Neural progenitor cell (in vitro differentiated cells): ENCODE results near the gene ENPP6. TPM values are rescaled to one million over a fixed set of nuclear protein-coding genes. Genes with fewer than 3 reads are reported as not detected.
"Not testable (repeated sequence)": the region's sequence is repeated elsewhere in the genome, so short reads cannot be mapped to it uniquely, and the experiment has no call there.

Experiments used
- DNase-seq: peaks from one replicate; pipeline ENCODE4 v3.0.0-alpha.2; 2016; ENCODE audit warnings: low spot score
- H2AFZ ChIP-seq: fragments of 200-600 bp; sonication (generic); replicated peaks from 2 replicates; pipeline ENCODE4 v1.6.1; 2016; ENCODE audit warnings: antibody characterized with exemption
- H3F3A ChIP-seq: fragments of 200-600 bp; sonication (generic); 2 replicates; pipeline ENCODE4 v1.6.1; 2016; ENCODE audit warnings: antibody characterized with exemption, low read depth
- H3K27ac ChIP-seq: fragments of 200-600 bp; sonication (generic); 2 replicates; pipeline ENCODE4 v1.5.1; 2016; ENCODE audit warnings: mild to moderate bottlenecking
- H3K27me3 ChIP-seq: fragments of 200-600 bp; sonication (generic); 2 replicates; pipeline ENCODE4 v1.6.1; 2016; ENCODE audit warnings: mild to moderate bottlenecking, moderate library complexity
- H3K36me3 ChIP-seq: fragments of 200-600 bp; sonication (generic); 2 replicates; pipeline ENCODE4 v1.5.1; 2016
- H3K4me1 ChIP-seq: fragments of 200-600 bp; sonication (generic); 2 replicates; pipeline ENCODE4 v1.6.1; 2016; ENCODE audit warnings: mixed run types
- H3K4me2 ChIP-seq: fragments of 200-600 bp; sonication (generic); 2 replicates; pipeline ENCODE4 v1.6.1; 2016
- H3K4me3 ChIP-seq: fragments of 200-600 bp; sonication (generic); 2 replicates; pipeline ENCODE4 v1.5.1; 2016
- H3K79me2 ChIP-seq: fragments of 200-600 bp; sonication (generic); 2 replicates; pipeline ENCODE4 v1.6.1; 2016; ENCODE audit warnings: low read depth
- H3K9ac ChIP-seq: fragments of 200-600 bp; sonication (generic); 2 replicates; pipeline ENCODE4 v1.6.1; 2016
- H3K9me3 ChIP-seq: fragments of 200-600 bp; sonication (generic); 2 replicates; pipeline ENCODE4 v1.5.1; 2016; ENCODE audit warnings: low read depth
- H4K20me1 ChIP-seq: fragments of 200-600 bp; sonication (generic); 2 replicates; pipeline ENCODE4 v1.6.1; 2016; ENCODE audit warnings: low read depth
- H3K27ac Mint-ChIP-seq: 3 replicates; pipeline ENCODE4 v1.8.0; 2021; ENCODE audit warnings: mixed read lengths
- H3K27me3 Mint-ChIP-seq: 2 replicates; pipeline ENCODE4 v1.8.0; 2022; ENCODE audit warnings: low read depth, mild to moderate bottlenecking, inconsistent platforms, moderate library complexity, mixed read lengths; ENCODE audit not compliant: insufficient read depth
- H3K36me3 Mint-ChIP-seq: 3 replicates; pipeline ENCODE4 v1.8.0; 2021; ENCODE audit warnings: mixed read lengths
- H3K4me1 Mint-ChIP-seq: 3 replicates; pipeline ENCODE4 v1.8.0; 2021; ENCODE audit warnings: mixed read lengths
- H3K4me3 Mint-ChIP-seq: 3 replicates; pipeline ENCODE4 v1.8.0; 2021; ENCODE audit warnings: mild to moderate bottlenecking, moderate library complexity, mixed read lengths
- H3K9me3 Mint-ChIP-seq: 3 replicates; pipeline ENCODE4 v1.8.0; 2020; ENCODE audit warnings: mixed read lengths
- EZH2 ChIP-seq: fragments of 200-600 bp; sonication (generic); IDR thresholded peaks from 2 replicates; pipeline ENCODE4 v1.6.1; 2017; ENCODE audit warnings: antibody characterized with exemption, mild to moderate bottlenecking, moderate library complexity
- EZH2phosphoT487 ChIP-seq: fragments of 200-600 bp; sonication (generic); IDR thresholded peaks from 2 replicates; pipeline ENCODE4 v1.6.1; 2017; ENCODE audit warnings: antibody characterized with exemption
- total RNA-seq: library from RNA; depleted of rRNA; stranded (reverse); fragments of >200 nt; gene quantifications from 2 replicates; pipeline ENCODE4 v1.2.3, GENCODE V29; 2015; ENCODE audit warnings: low replicate concordance
- TF ChIP-seq, protein P1 (sequence below): fragments of 200-600 bp; sonication (generic); IDR thresholded peaks from 2 replicates; pipeline ENCODE4 v1.5.1; 2017; ENCODE audit warnings: antibody characterized with exemption, mild to moderate bottlenecking

Gene ENPP6
- total RNA-seq, 1 donor from 2014 or later, result not detected

GRCh38 chr4:184053434-184053833 is 164.2 kb downstream of the ENPP6 start:
- Histone ChIP-seq H3K27ac (no peak overlapping the region), H3K79me2 (no peaks in the 10 kb centered on the region), H3K36me3 (no peaks in the 10 kb centered on the region), H2AFZ (no peak overlapping the region), H3K4me1 (peaks cover 7% of the 10 kb centered on the region), H3F3A (no peaks in the 10 kb centered on the region), H3K27me3 (no peaks in the 10 kb centered on the region), H3K4me3 (no peak overlapping the region), H3K4me2 (no peak overlapping the region), H4K20me1 (no peaks in the 10 kb centered on the region), H3K9me3 (no peaks in the 10 kb centered on the region), H3K9ac (no peak overlapping the region)
- no peak for DNase-seq
- Mint-ChIP-seq H3K27ac (peak overlapping the region; percentile 27), H3K4me3 (no peak overlapping the region), H3K36me3 (peaks cover 2% of the 10 kb centered on the region), H3K27me3 (peaks cover 4% of the 10 kb centered on the region), H3K4me1 (peaks cover 7% of the 10 kb centered on the region), H3K9me3 (no peaks in the 10 kb centered on the region)
- TF ChIP-seq EZH2phosphoT487 (no peak), EZH2 (no peak)
- TF ChIP-seq, protein P1, sequence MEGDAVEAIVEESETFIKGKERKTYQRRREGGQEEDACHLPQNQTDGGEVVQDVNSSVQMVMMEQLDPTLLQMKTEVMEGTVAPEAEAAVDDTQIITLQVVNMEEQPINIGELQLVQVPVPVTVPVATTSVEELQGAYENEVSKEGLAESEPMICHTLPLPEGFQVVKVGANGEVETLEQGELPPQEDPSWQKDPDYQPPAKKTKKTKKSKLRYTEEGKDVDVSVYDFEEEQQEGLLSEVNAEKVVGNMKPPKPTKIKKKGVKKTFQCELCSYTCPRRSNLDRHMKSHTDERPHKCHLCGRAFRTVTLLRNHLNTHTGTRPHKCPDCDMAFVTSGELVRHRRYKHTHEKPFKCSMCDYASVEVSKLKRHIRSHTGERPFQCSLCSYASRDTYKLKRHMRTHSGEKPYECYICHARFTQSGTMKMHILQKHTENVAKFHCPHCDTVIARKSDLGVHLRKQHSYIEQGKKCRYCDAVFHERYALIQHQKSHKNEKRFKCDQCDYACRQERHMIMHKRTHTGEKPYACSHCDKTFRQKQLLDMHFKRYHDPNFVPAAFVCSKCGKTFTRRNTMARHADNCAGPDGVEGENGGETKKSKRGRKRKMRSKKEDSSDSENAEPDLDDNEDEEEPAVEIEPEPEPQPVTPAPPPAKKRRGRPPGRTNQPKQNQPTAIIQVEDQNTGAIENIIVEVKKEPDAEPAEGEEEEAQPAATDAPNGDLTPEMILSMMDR, result no peak

- Histone ChIP-seq H3K79me2 (no peaks in the 10 kb centered on the region), H4K20me1 (no peaks in the 10 kb centered on the region), H3F3A (no peaks in the 10 kb centered on the region), H3K4me3 (no peak overlapping the region), H3K27me3 (no peaks in the 10 kb centered on the region), H3K36me3 (no peaks in the 10 kb centered on the region), H2AFZ (no peak overlapping the region), H3K9ac (no peak overlapping the region), H3K4me1 (peaks cover 7% of the 10 kb centered on the region), H3K27ac (no peak overlapping the region), H3K4me2 (no peak overlapping the region), H3K9me3 (no peaks in the 10 kb centered on the region)
- TF ChIP-seq, protein P1, result no peak
- no peak for TF ChIP-seq EZH2
- Mint-ChIP-seq H3K4me1 (peaks cover 7% of the 10 kb centered on the region), H3K9me3 (peaks cover 2% of the 10 kb centered on the region), H3K4me3 (no peak overlapping the region), H3K27ac (no peak overlapping the region), H3K36me3 (peaks cover 2% of the 10 kb centered on the region), H3K27me3 (peaks cover 4% of the 10 kb centered on the region)
- no peak for DNase-seq
Measured at GRCh38 chr4:184052616-184053015, 165.1 kb downstream of the ENPP6 start.

DNA sequence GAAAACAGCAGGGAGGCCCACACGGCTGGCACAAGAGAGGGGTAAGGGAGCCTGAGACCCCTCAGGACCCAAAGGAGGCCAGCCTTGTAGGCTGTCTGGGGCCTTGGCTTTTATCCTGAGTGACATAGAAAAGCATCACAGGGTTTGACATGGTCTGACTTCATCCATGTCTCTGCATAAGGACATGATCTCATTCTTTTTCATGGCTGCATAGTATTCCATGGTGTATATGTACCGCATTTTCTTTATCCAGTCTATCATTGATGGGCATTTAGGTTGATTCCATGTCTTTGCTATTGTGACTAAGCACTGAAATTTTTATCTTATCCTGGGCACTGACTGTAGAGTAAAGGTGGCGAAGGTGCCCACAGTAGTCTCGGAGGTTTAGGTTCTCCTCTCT is 166.4 kb downstream of the ENPP6 start:
- not testable (repeated sequence) for H4K20me1 ChIP-seq, H3K4me2 ChIP-seq, H3K36me3 Mint-ChIP-seq, H2AFZ ChIP-seq, H3F3A ChIP-seq, H3K27me3 Mint-ChIP-seq, H3K4me3 Mint-ChIP-seq, DNase-seq, H3K27me3 ChIP-seq, H3K27ac ChIP-seq, H3K27ac Mint-ChIP-seq, H3K4me3 ChIP-seq, H3K79me2 ChIP-seq, H3K4me1 ChIP-seq, H3K36me3 ChIP-seq, H3K4me1 Mint-ChIP-seq, H3K9ac ChIP-seq, H3K9me3 ChIP-seq
- peaks cover 13% of the 10 kb centered on the region for H3K9me3 Mint-ChIP-seq

DNA sequence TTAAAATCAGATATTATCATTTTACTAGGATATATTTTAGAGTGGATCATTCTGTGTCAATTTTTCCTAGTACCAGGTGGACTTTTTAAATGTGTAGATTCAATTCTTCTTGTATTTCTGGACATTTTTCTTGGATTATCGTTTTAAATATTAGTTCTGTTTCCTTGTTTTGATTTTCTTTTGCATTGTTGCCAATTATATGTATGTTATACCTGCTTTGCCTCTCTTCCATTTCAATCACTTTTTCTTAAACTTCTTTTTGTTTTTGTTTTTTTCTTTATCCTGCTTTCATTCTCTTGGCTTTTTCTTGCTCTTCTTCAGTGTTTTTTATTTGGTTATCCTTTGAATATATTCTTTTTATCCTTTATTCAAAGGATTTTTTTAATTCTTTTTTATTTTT is 171.5 kb downstream of the ENPP6 start:
- Histone ChIP-seq H3K4me2 (no peak overlapping the region), H4K20me1 (no peaks in the 10 kb centered on the region), H3K4me1 (no peaks in the 10 kb centered on the region), H3K79me2 (no peaks in the 10 kb centered on the region), H3K9me3 (peaks cover 11% of the 10 kb centered on the region), H3K4me3 (no peak overlapping the region), H3F3A (no peaks in the 10 kb centered on the region), H2AFZ (no peak overlapping the region), H3K27me3 (no peaks in the 10 kb centered on the region), H3K36me3 (peaks cover 6% of the 10 kb centered on the region), H3K9ac (no peak overlapping the region), H3K27ac (no peak overlapping the region)
- H3K9me3 Mint-ChIP-seq, result peaks cover 26% of the 10 kb centered on the region
- H3K27me3 Mint-ChIP-seq, result peaks cover 4% of the 10 kb centered on the region
- TF ChIP-seq, protein P1, result no peak
- TF ChIP-seq EZH2phosphoT487 (no peak), EZH2 (no peak)
- no peak overlapping the region for H3K27ac Mint-ChIP-seq
- H3K4me1 Mint-ChIP-seq, result no peaks in the 10 kb centered on the region
- H3K4me3 Mint-ChIP-seq, result no peak overlapping the region
- no peak for DNase-seq
- H3K36me3 Mint-ChIP-seq, result peaks cover 6% of the 10 kb centered on the region
